GM18507 (cell line): ENCODE measurements around the gene PKN2.
"Not testable (repeated sequence)": the region's sequence is repeated elsewhere in the genome, so short reads cannot be mapped to it uniquely, and the experiment has no call there.

Source experiments
- DNase-seq: peaks from one replicate; pipeline ENCODE4 v3.0.0; 2011; ENCODE audit warnings: low read depth; ENCODE audit not compliant: insufficient read length; ENCODE audit errors: extremely low spot score
- FAIRE-seq: peaks from 2 replicates; lab custom pipeline; 2011; peaks lifted over from hg19 to GRCh38; lab: Jason Lieb, UNC

Gene PKN2

GRCh38 chr1:88774151-88774556 is 90.1 kb downstream of the PKN2 start:
- FAIRE-seq: no peak
- DNase-seq: no peak

- FAIRE-seq (peak; percentile 48), DNase-seq (no peak)
These were observed 93.6 kb downstream of the PKN2 start for GRCh38 chr1:88777604-88778149.

- DNase-seq (no peak), FAIRE-seq (no peak)
These were observed 95.8 kb downstream of the PKN2 start for GRCh38 chr1:88779880-88780279.

GRCh38 chr1:88780485-88780884 is 96.4 kb downstream of the PKN2 start:
- DNase-seq (no peak), FAIRE-seq (no peak)

GRCh38 chr1:88783145-88783544 is 99.1 kb downstream of the PKN2 start:
- no peak for DNase-seq
- FAIRE-seq: no peak

GRCh38 chr1:88784551-88784950 is 100.5 kb downstream of the PKN2 start:
- DNase-seq (no peak), FAIRE-seq (peak; percentile 67)

- no peak for DNase-seq
- peak; percentile 42 for FAIRE-seq
These were observed 103.2 kb downstream of the PKN2 start for GRCh38 chr1:88787023-88787903.

- FAIRE-seq: no peak
These were observed 107.1 kb downstream of the PKN2 start for GRCh38 chr1:88791192-88791591.

GRCh38 chr1:88799491-88799890 is 115.4 kb downstream of the PKN2 start:
- no peak for FAIRE-seq
- no peak for DNase-seq

More at GRCh38 chr1:88791192-88791591, 107.1 kb downstream of the PKN2 start:
- no peak for DNase-seq

- no peak for DNase-seq
These were observed 116.4 kb downstream of the PKN2 start for GRCh38 chr1:88800382-88801051.

GRCh38 chr1:88801575-88802208 is 117.6 kb downstream of the PKN2 start:
- peak; percentile 35 for FAIRE-seq
- no peak for DNase-seq

More at GRCh38 chr1:88800382-88801051, 116.4 kb downstream of the PKN2 start:
- peak; percentile 24 for FAIRE-seq

GRCh38 chr1:88802404-88802803 is 118.3 kb downstream of the PKN2 start:
- DNase-seq: no peak
- FAIRE-seq: no peak

- no peak for FAIRE-seq
These were observed 118.9 kb downstream of the PKN2 start for GRCh38 chr1:88802950-88803349.

GRCh38 chr1:88803444-88803843 is 119.4 kb downstream of the PKN2 start:
- no peak for DNase-seq
- no peak for FAIRE-seq

More at GRCh38 chr1:88802950-88803349, 118.9 kb downstream of the PKN2 start:
- DNase-seq: no peak

- DNase-seq: no peak
- FAIRE-seq: peak; percentile 57
These were observed 128.3 kb downstream of the PKN2 start for GRCh38 chr1:88812366-88812765.

- FAIRE-seq (no peak), DNase-seq (no peak)
These were observed 129.4 kb downstream of the PKN2 start for GRCh38 chr1:88813471-88813870.

- not testable (repeated sequence) for FAIRE-seq, DNase-seq
These were observed 135.6 kb downstream of the PKN2 start for GRCh38 chr1:88819642-88820041.

- FAIRE-seq (no peak), DNase-seq (no peak)
These were observed 141.6 kb downstream of the PKN2 start for GRCh38 chr1:88825721-88826120.

GRCh38 chr1:88847643-88848042 is 163.6 kb downstream of the PKN2 start:
- DNase-seq: no peak
- FAIRE-seq: no peak
